Right forelimb (tissue), 1 donor: Measurements from ENCODE around the gene GNB3.

Experiments used
- DNase-seq: peaks from one replicate; pipeline ENCODE4 v3.0.0-alpha.2; 2018

The GNB3 gene

GRCh38 chr12:6824085-6824775, 16.5 kb upstream of the GNB3 start:
- no peak for DNase-seq

- no peak for DNase-seq
These were observed 15.8 kb upstream of the GNB3 start for GRCh38 chr12:6824901-6825381.

GRCh38 chr12:6825398-6826124, 15.2 kb upstream of the GNB3 start:
- DNase-seq = peak; percentile 95

- no peak for DNase-seq
These were observed 14.5 kb upstream of the GNB3 start for GRCh38 chr12:6826125-6826733.

GRCh38 chr12:6826734-6827436, 13.8 kb upstream of the GNB3 start:
- no peak for DNase-seq

- peak; percentile 84 for DNase-seq
These were observed 13.3 kb upstream of the GNB3 start for GRCh38 chr12:6827437-6827911.

- peak; percentile 81 for DNase-seq
These were observed 12.5 kb upstream of the GNB3 start, which contains the start of gene P3H3 for GRCh38 chr12:6827982-6828780. Gene P3H3 (plus strand): TSS chr12:6828407. CDS start chr12:6828441, 34 bp downstream.

GRCh38 chr12:6828781-6829535, 11.8 kb upstream of the GNB3 start:
- DNase-seq = peak; percentile 81

GRCh38 chr12:6829536-6830220, 11.0 kb upstream of the GNB3 start:
- DNase-seq = no peak

- no peak for DNase-seq
These were observed 10.3 kb upstream of the GNB3 start for GRCh38 chr12:6830286-6830890.

GRCh38 chr12:6830999-6831398, 9.7 kb upstream of the GNB3 start:
- DNase-seq = no peak

- DNase-seq = no peak
These were observed 9.2 kb upstream of the GNB3 start for GRCh38 chr12:6831450-6831995.

GRCh38 chr12:6832125-6832524, 8.6 kb upstream of the GNB3 start:
- no peak for DNase-seq

- no peak for DNase-seq
These were observed 7.4 kb upstream of the GNB3 start for GRCh38 chr12:6833189-6833890.

GRCh38 chr12:6834254-6834653, 6.5 kb upstream of the GNB3 start:
- no peak for DNase-seq

GRCh38 chr12:6834873-6835272, 5.9 kb upstream of the GNB3 start:
- DNase-seq = no peak

GRCh38 chr12:6836851-6837250, 3.9 kb upstream of the GNB3 start:
- no peak for DNase-seq

GRCh38 chr12:6837370-6838060, 3.2 kb upstream of the GNB3 start:
- no peak for DNase-seq

GRCh38 chr12:6838854-6839253, 1.9 kb upstream of the GNB3 start:
- DNase-seq = no peak
